Measurements from ENCODE around the gene NBEA.

Gene NBEA

DNA sequence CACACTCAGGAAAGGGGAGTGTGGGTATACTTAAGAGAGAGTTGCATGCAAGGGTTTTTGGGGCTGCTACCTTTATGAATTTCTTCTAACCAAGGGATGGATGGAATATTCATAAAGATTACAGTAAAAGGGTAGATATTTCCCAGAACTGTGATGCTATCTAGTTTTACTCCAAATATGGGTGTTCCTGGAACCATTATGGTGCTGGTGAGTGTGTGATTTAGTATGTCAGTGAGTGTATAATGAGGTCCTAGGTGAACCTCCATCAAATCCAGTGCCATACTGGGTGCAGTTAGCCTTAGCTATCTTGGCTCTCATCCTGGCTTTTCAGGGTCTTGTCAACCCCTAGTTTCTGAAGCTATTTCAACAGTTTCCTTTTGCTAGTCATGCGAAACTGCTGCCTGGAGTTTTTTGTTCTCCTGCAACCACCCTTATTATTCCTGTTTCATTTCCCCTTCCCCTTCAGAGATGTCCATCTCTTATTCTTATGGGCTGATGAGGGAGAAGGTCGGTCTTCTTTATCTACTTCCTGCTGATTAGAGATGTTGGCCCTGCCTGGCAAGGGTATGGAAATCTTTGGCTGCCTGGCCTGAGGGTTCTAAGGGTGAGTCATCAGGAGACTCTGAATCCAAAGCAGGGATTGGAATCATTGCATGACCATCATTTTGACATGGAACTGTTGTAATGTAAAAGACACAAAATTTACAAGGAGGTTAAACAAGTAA is 202.3 kb downstream of the NBEA start:
- TF ChIP-seq, protein P1, sequence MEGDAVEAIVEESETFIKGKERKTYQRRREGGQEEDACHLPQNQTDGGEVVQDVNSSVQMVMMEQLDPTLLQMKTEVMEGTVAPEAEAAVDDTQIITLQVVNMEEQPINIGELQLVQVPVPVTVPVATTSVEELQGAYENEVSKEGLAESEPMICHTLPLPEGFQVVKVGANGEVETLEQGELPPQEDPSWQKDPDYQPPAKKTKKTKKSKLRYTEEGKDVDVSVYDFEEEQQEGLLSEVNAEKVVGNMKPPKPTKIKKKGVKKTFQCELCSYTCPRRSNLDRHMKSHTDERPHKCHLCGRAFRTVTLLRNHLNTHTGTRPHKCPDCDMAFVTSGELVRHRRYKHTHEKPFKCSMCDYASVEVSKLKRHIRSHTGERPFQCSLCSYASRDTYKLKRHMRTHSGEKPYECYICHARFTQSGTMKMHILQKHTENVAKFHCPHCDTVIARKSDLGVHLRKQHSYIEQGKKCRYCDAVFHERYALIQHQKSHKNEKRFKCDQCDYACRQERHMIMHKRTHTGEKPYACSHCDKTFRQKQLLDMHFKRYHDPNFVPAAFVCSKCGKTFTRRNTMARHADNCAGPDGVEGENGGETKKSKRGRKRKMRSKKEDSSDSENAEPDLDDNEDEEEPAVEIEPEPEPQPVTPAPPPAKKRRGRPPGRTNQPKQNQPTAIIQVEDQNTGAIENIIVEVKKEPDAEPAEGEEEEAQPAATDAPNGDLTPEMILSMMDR (IDR thresholded peaks at IDR 0.05; ENCODE audit: low read depth, low read length, missing control alignments) = no peak
- no peak for DNase-seq (ENCODE audit: low read depth)
- no peak overlapping the region for H3K4me3 ChIP-seq (ENCODE audit: low read depth, low read length)

DNA sequence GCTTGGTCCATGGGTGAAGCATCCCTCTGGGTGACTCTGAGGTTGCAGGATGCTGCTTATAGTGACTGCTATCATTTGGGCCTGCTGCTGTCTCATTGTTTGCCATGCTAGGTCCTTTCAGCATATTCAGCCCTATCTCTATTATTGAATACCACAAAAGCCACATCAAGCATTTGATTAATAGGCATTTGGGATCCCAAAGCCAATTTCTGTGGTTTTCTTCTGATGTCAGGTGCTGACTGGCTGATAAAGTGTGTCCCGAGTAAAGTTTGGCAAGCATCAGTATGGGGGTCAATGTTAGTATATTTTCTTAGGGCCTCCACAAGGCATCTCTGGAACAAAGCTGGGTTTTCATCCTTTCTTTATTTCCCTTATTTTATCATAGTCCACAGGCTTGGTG is 204.6 kb downstream of the NBEA start:
- no peak overlapping the region for H3K4me3 ChIP-seq (ENCODE audit: low read depth, low read length)
- TF ChIP-seq, protein P1 (IDR thresholded peaks at IDR 0.05; ENCODE audit: low read depth, low read length, missing control alignments) = no peak
- no peak for DNase-seq (ENCODE audit: low read depth)

DNA sequence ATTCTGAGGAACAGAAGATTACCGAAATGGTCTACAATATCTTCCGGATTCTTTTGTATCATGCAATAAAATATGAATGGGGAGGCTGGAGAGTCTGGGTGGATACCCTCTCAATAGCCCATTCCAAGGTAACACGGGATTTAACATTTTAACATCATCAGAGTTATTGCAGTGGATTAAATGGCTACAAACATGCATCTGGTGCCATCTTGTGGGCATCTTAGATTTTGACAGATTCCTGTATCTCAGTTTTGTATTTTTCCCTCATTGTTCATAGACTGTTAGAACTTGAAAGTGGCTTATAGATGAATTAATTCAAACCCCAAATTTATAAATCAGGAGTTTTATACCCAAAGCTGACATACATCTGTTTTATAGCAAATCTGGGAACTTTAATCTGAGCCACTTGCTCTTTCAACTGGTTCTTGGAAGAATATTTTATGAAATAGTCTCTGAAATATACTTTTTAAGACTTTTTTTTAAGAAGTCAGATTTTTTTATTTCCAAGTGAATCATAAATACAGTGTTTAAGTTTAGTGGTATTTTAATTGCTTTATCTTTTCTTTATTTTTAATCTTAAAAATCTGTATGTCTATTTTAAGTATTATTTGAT is 215.2 kb downstream of the NBEA start:
- no peak overlapping the region for H3K4me3 ChIP-seq (ENCODE audit: low read depth, low read length)
- DNase-seq (ENCODE audit: low read depth) = peak; percentile 29
- TF ChIP-seq, protein P1 (IDR thresholded peaks at IDR 0.05; ENCODE audit: low read depth, low read length, missing control alignments) = peak; percentile 52

DNA sequence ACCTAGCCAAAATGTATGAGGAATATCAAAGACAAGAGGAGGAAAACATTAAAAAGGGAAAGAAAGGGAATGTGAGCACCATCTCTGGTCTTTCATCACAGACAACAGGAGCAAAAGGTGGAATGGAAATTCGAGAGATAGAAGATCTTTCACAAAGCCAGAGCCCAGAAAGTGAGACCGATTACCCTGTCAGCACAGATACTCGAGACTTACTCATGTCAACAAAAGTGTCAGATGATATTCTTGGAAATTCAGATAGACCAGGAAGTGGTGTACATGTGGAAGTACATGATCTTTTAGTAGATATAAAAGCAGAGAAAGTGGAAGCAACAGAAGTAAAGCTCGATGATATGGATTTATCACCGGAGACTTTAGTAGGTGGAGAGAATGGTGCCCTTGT is 217.0 kb downstream of the NBEA start:
- TF ChIP-seq, protein P1 (IDR thresholded peaks at IDR 0.05; ENCODE audit: low read depth, low read length, missing control alignments) = no peak

DNA sequence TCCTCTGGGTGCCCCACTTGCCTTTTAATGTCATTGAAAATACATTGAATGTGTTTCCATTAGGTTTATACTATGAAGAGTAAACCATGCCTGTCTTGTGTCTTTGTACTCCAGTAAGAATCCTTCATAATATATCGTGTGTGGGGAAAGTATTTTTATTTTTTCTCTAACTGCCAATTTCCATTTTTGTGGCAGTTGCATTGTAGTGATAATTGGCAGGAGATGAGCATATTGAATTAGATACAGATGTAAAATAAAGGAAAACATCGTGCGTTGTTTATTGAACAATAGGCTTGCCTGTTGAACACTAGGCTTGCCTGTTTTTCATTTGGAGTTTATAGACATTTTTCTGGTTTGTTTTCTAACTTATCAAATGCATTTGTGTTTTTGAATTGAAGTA is 218.8 kb downstream of the NBEA start:
- no peak overlapping the region for H3K4me3 ChIP-seq (ENCODE audit: low read depth, low read length)
- DNase-seq (ENCODE audit: low read depth) = no peak
- TF ChIP-seq, protein P1 (IDR thresholded peaks at IDR 0.05; ENCODE audit: low read depth, low read length, missing control alignments) = no peak

More for the DNA sequence above, 217.0 kb downstream of the NBEA start:
- DNase-seq (ENCODE audit: low read depth) = no peak
- H3K4me3 ChIP-seq (ENCODE audit: low read depth, low read length) = no peak overlapping the region

DNA sequence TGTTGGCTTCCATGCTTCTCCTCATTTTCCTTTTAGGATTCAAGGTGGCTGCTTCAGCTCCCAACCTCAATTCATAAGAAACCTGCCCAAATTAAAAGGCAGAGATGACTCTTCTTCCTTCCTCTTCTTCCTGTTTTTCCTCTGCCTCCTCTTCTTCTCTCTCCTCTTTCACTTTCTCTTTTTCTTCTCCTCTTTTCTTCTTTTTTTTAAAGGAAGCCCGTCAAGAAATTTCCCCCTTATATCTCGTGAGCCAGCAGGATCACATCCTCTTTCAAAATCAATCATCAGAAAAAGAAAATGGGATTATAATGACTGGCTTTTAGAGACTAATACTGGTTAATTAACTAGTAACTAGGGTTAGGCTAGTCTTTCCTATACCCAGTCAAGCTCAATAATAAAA is 220.3 kb downstream of the NBEA start:
- H3K4me3 ChIP-seq (ENCODE audit: low read depth, low read length) = no peak overlapping the region
- DNase-seq (ENCODE audit: low read depth) = no peak
- TF ChIP-seq, protein P1 (IDR thresholded peaks at IDR 0.05; ENCODE audit: low read depth, low read length, missing control alignments) = no peak

DNA sequence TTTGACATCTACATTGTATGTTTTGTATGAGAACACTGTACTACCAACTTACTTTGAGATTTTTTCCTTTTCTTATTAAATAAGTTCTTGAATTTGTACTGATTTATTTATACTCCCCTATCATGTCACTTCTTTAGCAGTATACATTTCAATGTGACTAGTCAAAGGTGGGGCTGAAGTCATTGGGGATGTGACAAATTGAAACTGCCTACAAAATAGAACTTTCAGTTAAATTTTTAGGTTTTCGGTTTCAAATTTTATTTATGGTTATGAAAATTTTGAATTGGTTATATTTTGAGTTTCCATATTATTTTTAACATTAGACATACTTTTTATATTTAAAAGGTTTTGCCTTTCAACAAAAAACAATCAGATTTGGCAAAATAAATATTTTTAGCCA is 221.6 kb downstream of the NBEA start:
- peak; percentile 48 for DNase-seq (ENCODE audit: low read depth)
- TF ChIP-seq, protein P1 (IDR thresholded peaks at IDR 0.05; ENCODE audit: low read depth, low read length, missing control alignments) = no peak
- no peak overlapping the region for H3K4me3 ChIP-seq (ENCODE audit: low read depth, low read length)
